ENCODE results near the gene DUSP14.
A peak's percentile ranks its signal among the peaks of the same experiment; 100 is the strongest.
"Not testable (repeated sequence)": the region's sequence is repeated elsewhere in the genome, so short reads cannot be mapped to it uniquely, and the experiment has no call there.

The DUSP14 gene

DNA sequence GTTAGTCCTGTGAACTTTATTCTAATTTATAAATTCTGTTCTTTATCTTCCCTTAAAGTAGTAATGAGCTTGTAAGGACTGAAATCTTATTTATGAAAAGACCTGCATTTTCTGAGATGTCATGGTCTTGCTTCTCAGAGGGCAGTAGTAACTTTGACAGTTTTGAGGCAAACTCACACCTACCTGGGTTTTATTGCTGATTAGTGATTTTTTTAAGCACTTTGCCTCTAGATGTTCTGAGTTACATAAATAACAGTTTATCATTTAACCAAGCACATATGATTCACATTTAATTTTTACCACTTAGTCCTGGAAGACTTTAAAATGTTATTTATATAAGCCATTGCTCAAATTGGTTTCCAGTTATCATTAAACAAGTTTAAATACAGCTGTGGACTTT is 10.7 kb downstream of the DUSP14 start:
- Histone ChIP-seq H3K36me3 (ENCODE audit: control insufficient read depth in 2 of 2, insufficient read depth in 2 of 2, low read length in 2 of 2) (no peaks in the 10 kb centered on the region), H3K27ac (ENCODE audit: low read length) (no peak overlapping the region), H3K4me1 (ENCODE audit: control insufficient read depth, insufficient read depth, low read length) (no peaks in the 10 kb centered on the region), H3K9ac (ENCODE audit: low read length in 2 of 2) (no peak overlapping the region), H3K9me3 (ENCODE audit: control insufficient read depth in 2 of 2, low read length in 2 of 2) (no peaks in the 10 kb centered on the region), H3K4me3 (ENCODE audit: low read length in 2 of 2) (no peak overlapping the region), H3K27me3 (ENCODE audit: control insufficient read depth in 1 of 2, insufficient read depth in 2 of 2, low read length in 2 of 2) (no peaks in the 10 kb centered on the region)

DNA sequence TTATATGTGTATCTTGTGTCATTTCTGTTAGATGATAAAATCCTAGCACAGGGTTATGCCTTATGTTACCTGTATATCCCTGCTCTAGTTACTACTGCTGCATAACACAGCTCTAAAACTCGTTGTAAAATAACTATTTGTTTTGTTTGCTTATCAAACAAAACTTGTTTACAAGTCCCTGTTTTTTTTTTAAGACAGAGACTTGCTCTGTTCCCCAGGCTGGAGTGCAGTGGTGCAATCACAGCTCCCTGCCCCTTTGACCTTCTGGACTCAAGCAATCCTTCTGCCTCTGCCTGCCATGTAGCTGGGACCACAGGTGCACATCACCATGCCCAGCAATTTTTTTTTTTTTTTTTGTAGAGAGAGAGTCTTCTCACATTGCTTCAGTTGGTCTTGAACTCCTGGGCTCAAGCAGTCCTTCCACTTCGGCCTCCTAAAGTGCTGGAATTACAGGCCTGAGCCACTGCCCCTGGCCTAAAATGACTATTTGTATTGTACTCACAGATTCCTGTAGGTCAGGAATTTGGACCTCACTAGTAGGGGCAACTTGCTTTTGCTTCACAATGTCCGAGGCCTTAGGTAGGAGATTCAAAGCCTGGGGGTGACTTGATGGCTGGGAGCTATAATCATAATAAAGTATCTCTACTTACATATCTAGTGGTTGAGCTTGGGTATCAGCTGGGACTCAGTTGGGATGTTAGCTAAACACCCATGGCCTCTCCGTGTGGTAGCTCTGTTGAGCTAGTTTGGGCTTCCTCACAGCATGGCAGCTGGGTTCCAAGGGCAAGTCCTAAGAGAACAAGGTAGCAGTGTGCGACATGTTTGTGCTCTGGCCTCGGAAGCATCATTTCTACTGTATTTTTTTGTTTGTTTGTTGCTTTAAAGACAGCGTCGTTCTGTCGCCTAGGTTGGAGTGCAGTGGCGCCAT is 12.6 kb downstream of the DUSP14 start:
- peaks cover 6% of the 10 kb centered on the region for H3K4me1 ChIP-seq (ENCODE audit: control insufficient read depth, insufficient read depth, low read length)
- no peak overlapping the region for H3K27ac ChIP-seq (ENCODE audit: low read length)
- H3K27me3 ChIP-seq (ENCODE audit: control insufficient read depth in 1 of 2, insufficient read depth in 2 of 2, low read length in 2 of 2), result no peaks in the 10 kb centered on the region
- no peaks in the 10 kb centered on the region for H3K9me3 ChIP-seq (ENCODE audit: control insufficient read depth in 2 of 2, low read length in 2 of 2)
- H3K36me3 ChIP-seq (ENCODE audit: control insufficient read depth in 2 of 2, insufficient read depth in 2 of 2, low read length in 2 of 2), result no peaks in the 10 kb centered on the region
- H3K9ac ChIP-seq (ENCODE audit: low read length in 2 of 2), result no peak overlapping the region
- no peak overlapping the region for H3K4me3 ChIP-seq (ENCODE audit: low read length in 2 of 2)

DNA sequence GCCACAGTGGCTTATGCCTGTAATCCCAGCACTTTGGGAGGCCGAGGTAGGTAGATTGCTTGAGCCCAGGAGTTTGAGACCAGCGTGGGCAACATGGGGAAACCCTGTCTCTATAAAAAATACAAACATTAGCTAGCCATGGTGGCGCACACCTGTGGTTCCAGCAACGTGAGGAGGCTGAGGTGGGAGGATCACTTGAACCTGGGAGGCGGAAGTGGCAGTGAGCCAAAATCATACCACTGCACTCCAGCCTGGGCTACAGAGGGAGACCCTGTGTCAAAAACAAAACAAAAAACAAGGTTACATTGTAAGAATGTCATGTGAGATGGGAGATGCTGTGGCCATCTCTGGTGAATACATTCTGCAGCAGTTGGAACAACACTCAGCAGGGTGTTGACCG is 13.5 kb downstream of the DUSP14 start:
- Histone ChIP-seq H3K27ac (ENCODE audit: low read length) (no peak overlapping the region), H3K4me3 (ENCODE audit: low read length in 2 of 2) (no peak overlapping the region), H3K27me3 (ENCODE audit: control insufficient read depth in 1 of 2, insufficient read depth in 2 of 2, low read length in 2 of 2) (no peaks in the 10 kb centered on the region)

DNA sequence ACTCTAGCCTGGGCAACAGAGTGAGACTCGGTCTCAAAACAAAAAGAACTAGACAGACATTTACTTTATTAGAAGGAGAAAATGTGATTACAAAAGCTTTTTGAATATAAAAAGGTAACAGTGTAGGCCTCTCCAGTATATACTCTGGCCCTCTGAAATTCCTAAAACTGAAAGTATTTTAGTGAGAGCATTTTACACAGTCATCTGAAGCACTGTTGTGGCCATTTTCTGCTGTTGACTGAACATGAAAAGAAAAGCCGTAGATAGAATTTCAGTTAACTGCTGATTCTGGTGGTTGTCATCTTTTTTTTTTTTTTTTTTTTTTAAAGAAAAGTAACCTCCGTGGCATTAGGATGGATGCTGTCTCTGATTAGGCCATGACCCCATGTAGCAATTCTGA is 15.6 kb downstream of the DUSP14 start:
- peaks cover 8% of the 10 kb centered on the region for H3K4me1 ChIP-seq (ENCODE audit: control insufficient read depth, insufficient read depth, low read length)
- no peaks in the 10 kb centered on the region for H3K9me3 ChIP-seq (ENCODE audit: control insufficient read depth in 2 of 2, low read length in 2 of 2)
- H3K36me3 ChIP-seq (ENCODE audit: control insufficient read depth in 2 of 2, insufficient read depth in 2 of 2, low read length in 2 of 2), result peaks cover 0 to 3% of the 10 kb centered on the region in 2 donors
- no peak overlapping the region for H3K4me3 ChIP-seq (ENCODE audit: low read length in 2 of 2)
- no peak overlapping the region for H3K27ac ChIP-seq (ENCODE audit: low read length)
- H3K27me3 ChIP-seq (ENCODE audit: control insufficient read depth in 1 of 2, insufficient read depth in 2 of 2, low read length in 2 of 2), result no peaks in the 10 kb centered on the region
- no peak overlapping the region for H3K9ac ChIP-seq (ENCODE audit: low read length in 2 of 2)

More for the DNA sequence above, 13.5 kb downstream of the DUSP14 start:
- Histone ChIP-seq H3K9me3 (ENCODE audit: control insufficient read depth in 2 of 2, low read length in 2 of 2) (no peaks in the 10 kb centered on the region), H3K4me1 (ENCODE audit: control insufficient read depth, insufficient read depth, low read length) (peaks cover 8% of the 10 kb centered on the region), H3K36me3 (ENCODE audit: control insufficient read depth in 2 of 2, insufficient read depth in 2 of 2, low read length in 2 of 2) (peaks cover 0 to 1% of the 10 kb centered on the region in 2 donors), H3K9ac (ENCODE audit: low read length in 2 of 2) (no peak overlapping the region)

DNA sequence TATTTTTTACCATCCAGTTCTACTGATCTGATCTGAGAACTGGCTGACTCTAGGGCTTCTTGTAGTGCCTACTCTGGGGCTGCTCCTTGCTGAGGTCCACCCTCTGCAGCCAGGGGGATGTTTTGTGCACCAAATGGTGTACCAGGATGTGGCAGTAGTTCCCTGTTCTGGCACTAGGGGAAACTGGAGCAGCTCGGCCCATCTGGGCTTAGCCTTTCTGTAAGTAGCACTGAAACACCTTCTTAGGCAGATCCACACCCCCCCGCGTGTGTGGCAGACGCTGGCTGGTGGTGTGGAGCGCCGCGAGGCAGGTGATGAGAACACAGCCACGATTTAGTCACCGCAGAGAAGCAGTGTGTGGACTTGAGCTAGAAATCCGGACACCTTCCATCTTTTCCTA is 17.0 kb downstream of the DUSP14 start:
- Histone ChIP-seq H3K9me3 (ENCODE audit: control insufficient read depth in 2 of 2, low read length in 2 of 2) (no peaks in the 10 kb centered on the region), H3K4me1 (ENCODE audit: control insufficient read depth, insufficient read depth, low read length) (peaks cover 8% of the 10 kb centered on the region), H3K27ac (ENCODE audit: low read length) (peak overlapping the region; percentile 31), H3K27me3 (ENCODE audit: control insufficient read depth in 1 of 2, insufficient read depth in 2 of 2, low read length in 2 of 2) (no peaks in the 10 kb centered on the region), H3K4me3 (ENCODE audit: low read length in 2 of 2) (peak overlapping the region in 1 of 2 donors; percentile 50), H3K9ac (ENCODE audit: low read length in 2 of 2) (peak overlapping the region in 1 of 2 donors; percentile 9), H3K36me3 (ENCODE audit: control insufficient read depth in 2 of 2, insufficient read depth in 2 of 2, low read length in 2 of 2) (peaks cover 0 to 5% of the 10 kb centered on the region in 2 donors)

DNA sequence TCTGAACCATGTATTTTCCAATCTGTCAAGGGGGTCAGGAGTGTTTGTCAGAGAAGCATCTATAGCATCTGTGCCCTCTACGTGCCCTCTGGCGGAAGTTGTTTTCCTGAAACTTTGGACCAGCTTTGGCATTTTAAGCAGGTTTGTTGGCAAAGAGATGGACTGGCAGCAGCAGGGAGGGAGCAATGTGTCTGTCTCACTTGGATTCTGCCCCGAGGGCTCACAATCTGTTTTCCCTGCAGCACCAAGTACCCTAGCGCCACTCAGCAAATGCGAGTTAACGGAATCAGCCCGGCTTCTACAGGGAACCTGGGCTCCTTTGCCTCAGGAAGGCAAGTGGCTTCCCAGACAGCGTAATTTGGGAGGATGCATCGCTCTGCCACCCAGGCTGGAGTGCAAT is 17.4 kb downstream of the DUSP14 start:
- peak overlapping the region in 1 of 2 donors; percentile 50 for H3K4me3 ChIP-seq (ENCODE audit: low read length in 2 of 2)
- H3K9ac ChIP-seq (ENCODE audit: low read length in 2 of 2), result peak overlapping the region in 1 of 2 donors; percentile 9
- H3K9me3 ChIP-seq (ENCODE audit: control insufficient read depth in 2 of 2, low read length in 2 of 2), result no peaks in the 10 kb centered on the region
- H3K4me1 ChIP-seq (ENCODE audit: control insufficient read depth, insufficient read depth, low read length), result peaks cover 8% of the 10 kb centered on the region
- no peaks in the 10 kb centered on the region for H3K27me3 ChIP-seq (ENCODE audit: control insufficient read depth in 1 of 2, insufficient read depth in 2 of 2, low read length in 2 of 2)
- peaks cover 2 to 6% of the 10 kb centered on the region in 2 donors for H3K36me3 ChIP-seq (ENCODE audit: control insufficient read depth in 2 of 2, insufficient read depth in 2 of 2, low read length in 2 of 2)
- peak overlapping the region; percentile 31 for H3K27ac ChIP-seq (ENCODE audit: low read length)

DNA sequence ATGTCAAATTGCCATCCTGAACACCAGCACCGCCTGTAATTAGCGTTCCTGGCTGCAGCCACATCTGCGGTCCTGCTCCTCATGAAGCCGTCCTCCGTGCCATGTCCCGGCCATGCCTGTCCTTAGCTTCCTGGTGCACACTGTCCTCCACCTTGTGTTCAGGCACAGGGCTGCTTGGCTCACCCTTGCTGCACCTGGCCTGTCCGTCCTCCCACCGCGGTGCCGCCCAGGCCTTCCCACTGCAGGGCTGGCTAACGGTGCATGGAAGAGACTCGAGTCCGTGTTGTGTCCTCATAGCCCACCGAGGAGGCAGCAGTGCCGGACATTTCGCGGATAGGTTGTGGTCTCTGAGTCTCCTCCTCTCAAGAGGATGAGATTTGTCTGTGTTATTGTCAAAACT is 20.4 kb downstream of the DUSP14 start:
- H3K4me3 ChIP-seq (ENCODE audit: low read length in 2 of 2), result no peak overlapping the region
- no peak overlapping the region for H3K9ac ChIP-seq (ENCODE audit: low read length in 2 of 2)
- no peaks in the 10 kb centered on the region for H3K9me3 ChIP-seq (ENCODE audit: control insufficient read depth in 2 of 2, low read length in 2 of 2)
- no peak overlapping the region for H3K27ac ChIP-seq (ENCODE audit: low read length)
- no peaks in the 10 kb centered on the region for H3K27me3 ChIP-seq (ENCODE audit: control insufficient read depth in 1 of 2, insufficient read depth in 2 of 2, low read length in 2 of 2)
- H3K4me1 ChIP-seq (ENCODE audit: control insufficient read depth, insufficient read depth, low read length), result peaks cover 8% of the 10 kb centered on the region
- H3K36me3 ChIP-seq (ENCODE audit: control insufficient read depth in 2 of 2, insufficient read depth in 2 of 2, low read length in 2 of 2), result peaks cover 16 to 26% of the 10 kb centered on the region in 2 donors

DNA sequence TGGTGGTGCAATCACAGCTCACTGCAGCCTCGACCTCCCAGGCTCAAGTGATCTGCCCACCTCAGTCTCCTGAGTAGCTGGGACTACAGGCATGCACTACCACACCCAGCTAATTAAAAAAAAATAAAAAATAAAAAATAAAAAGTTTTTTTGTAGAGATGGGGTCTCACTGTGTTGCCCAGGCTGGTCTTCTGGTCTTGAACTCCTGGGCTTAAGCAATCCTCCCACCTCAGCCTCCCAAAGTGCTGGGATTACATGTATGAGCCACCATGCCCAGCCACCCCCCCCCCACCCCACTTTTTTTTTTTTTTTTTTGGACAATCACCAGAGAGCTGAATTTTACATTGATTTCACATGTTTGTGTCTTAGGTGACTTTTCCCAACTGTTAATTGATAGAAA is 22.0 kb downstream of the DUSP14 start:
- H3K36me3 ChIP-seq (ENCODE audit: control insufficient read depth in 2 of 2, insufficient read depth in 2 of 2, low read length in 2 of 2), result peaks cover 16 to 27% of the 10 kb centered on the region in 2 donors
- H3K27me3 ChIP-seq (ENCODE audit: control insufficient read depth in 1 of 2, insufficient read depth in 2 of 2, low read length in 2 of 2); H3K27ac ChIP-seq (ENCODE audit: low read length); H3K9ac ChIP-seq (ENCODE audit: low read length in 2 of 2); H3K9me3 ChIP-seq (ENCODE audit: control insufficient read depth in 2 of 2, low read length in 2 of 2); H3K4me1 ChIP-seq (ENCODE audit: control insufficient read depth, insufficient read depth, low read length); H3K4me3 ChIP-seq (ENCODE audit: low read length in 2 of 2): not testable (repeated sequence)

DNA sequence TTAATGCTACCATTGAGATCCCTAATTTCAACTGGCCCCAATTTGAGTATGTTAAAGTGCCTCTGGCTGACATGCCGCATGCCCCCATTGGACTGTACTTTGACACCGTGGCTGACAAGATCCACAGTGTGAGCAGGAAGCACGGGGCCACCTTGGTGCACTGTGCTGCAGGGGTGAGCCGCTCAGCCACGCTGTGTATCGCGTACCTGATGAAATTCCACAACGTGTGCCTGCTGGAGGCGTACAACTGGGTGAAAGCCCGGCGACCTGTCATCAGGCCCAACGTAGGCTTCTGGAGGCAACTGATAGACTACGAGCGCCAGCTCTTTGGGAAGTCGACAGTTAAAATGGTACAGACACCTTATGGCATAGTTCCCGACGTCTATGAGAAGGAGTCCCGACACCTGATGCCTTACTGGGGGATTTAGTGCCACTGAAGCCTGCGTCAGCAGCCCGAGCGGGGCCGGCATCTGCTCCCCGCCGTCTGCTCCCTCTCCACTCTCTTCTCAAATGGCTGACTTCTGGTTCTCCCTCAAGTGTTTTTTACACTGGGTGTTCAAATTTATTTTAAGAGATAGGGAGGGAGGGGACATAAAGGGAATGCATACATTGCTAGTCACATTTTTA is 22.9 kb downstream of the DUSP14 start:
- H3K9me3 ChIP-seq (ENCODE audit: control insufficient read depth in 2 of 2, low read length in 2 of 2), result no peaks in the 10 kb centered on the region
- no peak overlapping the region for H3K27ac ChIP-seq (ENCODE audit: low read length)
- no peak overlapping the region for H3K4me3 ChIP-seq (ENCODE audit: low read length in 2 of 2)
- no peak overlapping the region for H3K9ac ChIP-seq (ENCODE audit: low read length in 2 of 2)
- H3K27me3 ChIP-seq (ENCODE audit: control insufficient read depth in 1 of 2, insufficient read depth in 2 of 2, low read length in 2 of 2), result no peaks in the 10 kb centered on the region
- H3K36me3 ChIP-seq (ENCODE audit: control insufficient read depth in 2 of 2, insufficient read depth in 2 of 2, low read length in 2 of 2), result peaks cover 21 to 31% of the 10 kb centered on the region in 2 donors
- peaks cover 4% of the 10 kb centered on the region for H3K4me1 ChIP-seq (ENCODE audit: control insufficient read depth, insufficient read depth, low read length)

DNA sequence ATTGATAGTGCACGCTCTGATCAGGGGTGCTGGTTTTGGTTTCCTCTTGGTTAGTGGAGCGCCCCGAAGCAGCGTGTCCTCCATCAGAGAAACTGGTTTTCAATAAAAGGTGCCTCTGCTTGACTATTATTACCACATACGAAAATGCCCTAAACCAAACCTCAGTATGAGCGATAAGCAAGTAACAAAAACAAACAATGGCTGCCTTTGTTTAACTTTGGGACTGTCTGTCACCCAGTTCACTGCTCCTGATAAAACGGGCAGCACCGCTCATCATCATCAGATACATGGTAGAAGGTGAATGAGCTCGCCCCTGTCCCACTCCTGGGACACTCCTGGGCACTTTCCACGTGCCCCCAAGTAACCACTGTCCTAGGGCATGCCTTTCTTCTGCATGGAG is 24.0 kb downstream of the DUSP14 start:
- Histone ChIP-seq H3K27ac (ENCODE audit: low read length) (no peak overlapping the region), H3K9me3 (ENCODE audit: control insufficient read depth in 2 of 2, low read length in 2 of 2) (no peaks in the 10 kb centered on the region), H3K4me3 (ENCODE audit: low read length in 2 of 2) (no peak overlapping the region), H3K27me3 (ENCODE audit: control insufficient read depth in 1 of 2, insufficient read depth in 2 of 2, low read length in 2 of 2) (no peaks in the 10 kb centered on the region), H3K9ac (ENCODE audit: low read length in 2 of 2) (no peak overlapping the region), H3K4me1 (ENCODE audit: control insufficient read depth, insufficient read depth, low read length) (peaks cover 4% of the 10 kb centered on the region), H3K36me3 (ENCODE audit: control insufficient read depth in 2 of 2, insufficient read depth in 2 of 2, low read length in 2 of 2) (peaks cover 31 to 40% of the 10 kb centered on the region in 2 donors)

DNA sequence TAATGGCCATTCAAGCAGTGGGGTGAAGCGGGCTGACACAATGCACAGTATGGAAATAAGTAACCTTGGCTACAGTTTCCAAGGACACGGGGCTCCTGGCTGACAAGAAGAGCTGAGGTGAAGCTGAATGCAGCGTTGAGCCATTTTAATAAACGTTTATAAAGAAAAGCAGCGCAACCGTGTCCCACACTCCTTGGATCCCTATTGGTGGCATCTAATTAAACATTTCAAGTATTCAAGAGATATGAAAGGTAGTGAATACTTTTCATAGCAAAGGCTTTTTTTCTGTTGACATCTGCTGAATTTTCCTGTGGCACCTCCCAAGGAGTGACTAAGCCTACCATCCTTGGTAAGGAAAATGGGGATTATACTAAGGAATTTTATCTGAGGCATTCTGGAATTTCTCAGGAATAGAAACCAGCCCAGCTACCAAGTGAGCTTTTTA is 26.5 kb downstream of the DUSP14 start:
- no peaks in the 10 kb centered on the region for H3K27me3 ChIP-seq (ENCODE audit: control insufficient read depth in 1 of 2, insufficient read depth in 2 of 2, low read length in 2 of 2)
- H3K4me3 ChIP-seq (ENCODE audit: low read length in 2 of 2), result no peak overlapping the region
- peaks cover 4% of the 10 kb centered on the region for H3K4me1 ChIP-seq (ENCODE audit: control insufficient read depth, insufficient read depth, low read length)
- no peak overlapping the region for H3K9ac ChIP-seq (ENCODE audit: low read length in 2 of 2)
- H3K36me3 ChIP-seq (ENCODE audit: control insufficient read depth in 2 of 2, insufficient read depth in 2 of 2, low read length in 2 of 2), result peaks cover 52 to 53% of the 10 kb centered on the region in 2 donors
- no peaks in the 10 kb centered on the region for H3K9me3 ChIP-seq (ENCODE audit: control insufficient read depth in 2 of 2, low read length in 2 of 2)
- no peak overlapping the region for H3K27ac ChIP-seq (ENCODE audit: low read length)

Data from stomach smooth muscle (tissue), 2 donors.